Fibroblast of lung (primary cell): ENCODE measurements around the gene AGPAT4.

Experiments
- CTCF ChIP-seq, 2 donors: IDR thresholded peaks in 1 of 2; conservative IDR thresholded peaks in 1 of 2; 1 replicate in 1 of 2; 2 replicates in 1 of 2; pipeline ENCODE4 v1.5.1; 2011 to 2012; ENCODE audit warnings: low read length in 2 of 2, control low read depth in 1 of 2, inconsistent platforms in 1 of 2, low read depth in 1 of 2, mild to moderate bottlenecking in 1 of 2
- EZH2 ChIP-seq: IDR thresholded peaks from 2 replicates; pipeline ENCODE4 v1.5.1; 2012; ENCODE audit warnings: low read length, control low read depth, mild to moderate bottlenecking; ENCODE audit errors: missing control alignments

DNA sequence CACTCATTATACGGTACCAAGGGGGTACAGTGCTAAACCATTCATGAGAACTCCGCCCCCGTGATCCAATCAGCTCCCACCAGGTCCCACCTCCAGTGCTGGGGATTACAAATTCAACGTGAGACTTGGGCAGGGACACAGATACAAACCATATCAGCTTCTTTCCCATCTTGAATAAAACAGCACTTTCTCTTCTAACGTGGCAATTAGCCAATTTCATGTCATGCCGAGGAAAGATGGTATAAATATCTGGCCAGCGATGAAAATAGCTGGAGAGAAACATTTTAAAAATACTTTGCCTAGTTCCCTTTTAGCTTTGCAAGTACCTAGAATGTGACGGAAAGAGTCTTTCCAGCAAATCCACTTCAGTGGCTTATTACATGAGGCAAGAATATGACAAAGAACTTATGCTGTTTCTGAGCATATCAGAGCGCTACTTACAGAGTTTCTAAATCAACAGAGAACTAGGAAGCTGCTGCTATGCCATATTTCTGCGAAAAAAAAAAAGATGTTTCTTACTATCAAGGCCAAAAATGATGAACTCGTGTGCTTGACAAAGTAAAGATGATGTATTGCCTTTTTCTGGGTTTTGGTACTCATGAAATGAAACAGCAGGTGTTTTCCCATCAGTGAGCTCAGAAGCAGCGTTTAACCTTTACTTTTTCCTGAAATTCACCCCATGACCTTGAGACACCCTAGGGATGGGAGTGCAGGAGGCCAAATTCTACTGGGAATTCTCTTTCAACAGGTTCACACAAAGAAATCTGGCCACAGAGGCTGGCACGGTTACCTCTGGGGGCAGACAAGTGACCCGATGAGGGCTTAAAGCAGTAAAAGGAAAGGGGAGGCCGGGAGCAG is 37.9 kb downstream of the AGPAT4 start:
- TF ChIP-seq CTCF (conservative IDR thresholded peaks at IDR 0.05 in 1 of 2, IDR thresholded peaks at IDR 0.05 in 1 of 2; ENCODE audit: low read depth in 1 of 2, low read length in 2 of 2) = no peak
- no peak for TF ChIP-seq EZH2
